ENCODE data around the gene ST6GALNAC4.

- TF ChIP-seq CTCF (IDR thresholded peaks at IDR 0.05) (peak in 3 of 4 experiments; percentile 20 to 30 (median 24)), EP300 (IDR thresholded peaks at IDR 0.05) (no peak), POLR2A (IDR thresholded peaks at IDR 0.05) (peak; percentile 16 to 69)
These were observed 17.5 kb downstream of the ST6GALNAC4 start, which contains the start of gene ST6GALNAC6 for GRCh38 chr9:127899128-127899943.
